CD4-positive, alpha-beta T cell (primary cell): ENCODE measurements around the gene TAL1. TPM values are rescaled to one million over a fixed set of nuclear protein-coding genes. Genes with fewer than 3 reads are reported as not detected.
A peak's percentile ranks its signal among the peaks of the same experiment; 100 is the strongest.

ENCODE experiments used
- ATAC-seq: fragments of 200-7000 bp; cut with Tn5 transposase; one replicate; pipeline ENCODE4 v1.10.0; 2022; ENCODE audit warnings: mild to moderate bottlenecking; ENCODE audit not compliant: poor library complexity
- CTCF ChIA-PET: fragments of 350-600 bp; sonication (Branson Sonifier 250); formaldehyde crosslinking; loops from one replicate; lab custom pipeline; 2021; ENCODE audit warnings: antibody characterized with exemption, inconsistent platforms; lab: Charles Lee
- POLR2A ChIA-PET: fragments of 350-600 bp; sonication (Branson Sonifier 250); formaldehyde crosslinking; loops from one replicate; lab custom pipeline; 2021; ENCODE audit warnings: antibody characterized with exemption, inconsistent platforms; lab: Charles Lee
- DNase-seq, 14 experiments: peaks; one replicate each; pipeline ENCODE4 v3.0.0-alpha.2; 2013 to 2020; ENCODE audit warnings: mixed read lengths in 2 of 14
- H3K27ac ChIP-seq, 2 donors: one replicate each; pipeline versions ENCODE4 v1.5.1 to v1.7.0; 2013; ENCODE audit warnings: low read length in 2 of 2, low read depth in 1 of 2, mild to moderate bottlenecking in 1 of 2
- H3K27me3 ChIP-seq, 2 experiments: 1 replicate in 1 of 2; 2 replicates in 1 of 2; pipeline versions ENCODE4 v1.6.1 to v1.7.0; 2013; ENCODE audit warnings: low read length in 2 of 2, control low read depth in 1 of 2, mild to moderate bottlenecking in 1 of 2, moderate library complexity in 1 of 2; ENCODE audit not compliant: insufficient read depth in 2 of 2, control insufficient read depth in 1 of 2
- H3K36me3 ChIP-seq: one replicate; pipeline ENCODE4 v1.6.1; 2013; ENCODE audit warnings: low read length, control low read depth; ENCODE audit not compliant: insufficient read depth
- H3K4me1 ChIP-seq: one replicate; pipeline ENCODE4 v1.6.1; 2013; ENCODE audit warnings: low read length, control low read depth; ENCODE audit not compliant: insufficient read depth
- H3K4me3 ChIP-seq: one replicate; pipeline ENCODE4 v1.5.1; 2013; ENCODE audit warnings: mild to moderate bottlenecking, low read length, moderate library complexity
- H3K9me3 ChIP-seq, 2 experiments: 1 replicate in 1 of 2; 2 replicates in 1 of 2; pipeline versions ENCODE4 v1.6.1 to v1.7.0; 2013; ENCODE audit warnings: low read length in 2 of 2, mild to moderate bottlenecking in 2 of 2, control low read depth in 1 of 2, moderate library complexity in 1 of 2; ENCODE audit not compliant: control insufficient read depth in 1 of 2, insufficient read depth in 1 of 2
- H3K27ac Mint-ChIP-seq: one replicate; pipeline ENCODE4 v1.8.0; 2020; ENCODE audit warnings: mixed read lengths
- H3K27me3 Mint-ChIP-seq: one replicate; pipeline ENCODE4 v1.8.0; 2021; ENCODE audit warnings: mixed read lengths
- H3K36me3 Mint-ChIP-seq: one replicate; pipeline ENCODE4 v1.8.0; 2021; ENCODE audit warnings: low read depth, mixed read lengths
- H3K4me1 Mint-ChIP-seq: one replicate; pipeline ENCODE4 v1.8.0; 2021; ENCODE audit warnings: low read depth, mixed read lengths
- H3K4me3 Mint-ChIP-seq: one replicate; pipeline ENCODE4 v1.8.0; 2020; ENCODE audit warnings: mild to moderate bottlenecking, mixed read lengths
- H3K9me3 Mint-ChIP-seq: one replicate; pipeline ENCODE4 v1.8.0; 2020; ENCODE audit warnings: mixed read lengths
- CTCF ChIP-seq: fragments of 200-600 bp; IDR thresholded peaks from one replicate; pipeline ENCODE4 v1.8.0; 2022; ENCODE audit warnings: antibody characterized with exemption, mild to moderate bottlenecking
- intact Hi-C, 2 experiments: fragments of 100-400 bp; cut with DNase I in 1 of 2; cut with micrococcal nuclease in 1 of 2; formaldehyde crosslinking; loops; one replicate each; pipeline versions ENCODE4 v1.15.1 to v1.9.0; 2023 to 2025; cut with DNase I, micrococcal nuclease
- total RNA-seq, 174 experiments: library from RNA in 2 of 174; stranded (reverse) in 2 of 174; gene quantifications; one replicate each; pipeline ENCODE4 v1.2.3 and lab custom pipeline; 2021 to 2026

Gene TAL1
- total RNA-seq, 2 experiments from 2014 or later = not detected

- ChIA-PET CTCF (interaction anchor here (1.0 to 2.4 kb wide), 6 partner anchors 9 to 84 kb away, joined by 3 to 10 read pairs (median 3); no protein-coding TSS in a partner anchor), POLR2A (interaction anchor here (1.2 to 2.3 kb wide), 2 partner anchors 12 to 51 kb away, joined by 4 to 7 read pairs; partner anchors contain the start of gene STIL)
- peak; percentile 68 for TF ChIP-seq CTCF
- DNase-seq (peak in 10 of 14 experiments; percentile 5 to 57 (median 18)), ATAC-seq (peak; percentile 39)
- Histone ChIP-seq H3K9me3 (no peaks in the 10 kb centered on the region), H3K27me3 (no peaks in the 10 kb centered on the region), H3K27ac (no peak overlapping the region), H3K4me3 (no peak overlapping the region), H3K4me1 (no peaks in the 10 kb centered on the region), H3K36me3 (no peaks in the 10 kb centered on the region)
- no peak overlapping the region for H3K27ac Mint-ChIP-seq
- no peaks in the 10 kb centered on the region for H3K9me3 Mint-ChIP-seq
- H3K4me3 Mint-ChIP-seq = no peak overlapping the region
- no peaks in the 10 kb centered on the region for H3K27me3 Mint-ChIP-seq
- H3K36me3 Mint-ChIP-seq = no peaks in the 10 kb centered on the region
- intact Hi-C loops = loop anchor here (2.0 to 5.0 kb wide), 2 partner anchors 70 to 71 kb away; partner anchors contain the start of gene PDZK1IP1 (in 1 of the 2)
- no peaks in the 10 kb centered on the region for H3K4me1 Mint-ChIP-seq
Observed at GRCh38 chr1:47262787-47263413, 30.9 kb upstream of the TAL1 start.

- intact Hi-C loops = no loop called here
- Histone ChIP-seq H3K4me1 (no peaks in the 10 kb centered on the region), H3K27me3 (no peaks in the 10 kb centered on the region), H3K27ac (no peak overlapping the region), H3K4me3 (no peak overlapping the region), H3K9me3 (no peaks in the 10 kb centered on the region), H3K36me3 (no peaks in the 10 kb centered on the region)
- ATAC-seq (no peak), DNase-seq (no peak)
- CTCF ChIA-PET = no interaction called here
- POLR2A ChIA-PET = no interaction called here
- no peaks in the 10 kb centered on the region for H3K27me3 Mint-ChIP-seq
- H3K4me3 Mint-ChIP-seq = no peak overlapping the region
- no peaks in the 10 kb centered on the region for H3K36me3 Mint-ChIP-seq
- TF ChIP-seq CTCF = no peak
- H3K27ac Mint-ChIP-seq = no peak overlapping the region
- no peaks in the 10 kb centered on the region for H3K4me1 Mint-ChIP-seq
- H3K9me3 Mint-ChIP-seq = no peaks in the 10 kb centered on the region
Observed at GRCh38 chr1:47257224-47257623, 25.2 kb upstream of the TAL1 start.

GRCh38 chr1:47252795-47253194 lies 20.8 kb upstream of the TAL1 start:
- Histone ChIP-seq H3K4me3 (no peak overlapping the region), H3K9me3 (no peaks in the 10 kb centered on the region), H3K36me3 (no peaks in the 10 kb centered on the region), H3K27me3 (no peaks in the 10 kb centered on the region), H3K27ac (no peak overlapping the region), H3K4me1 (no peaks in the 10 kb centered on the region)
- TF ChIP-seq CTCF = no peak
- ATAC-seq (no peak), DNase-seq (no peak)
- Mint-ChIP-seq H3K36me3 (no peaks in the 10 kb centered on the region), H3K27ac (no peak overlapping the region), H3K4me1 (no peaks in the 10 kb centered on the region), H3K9me3 (no peaks in the 10 kb centered on the region), H3K27me3 (no peaks in the 10 kb centered on the region), H3K4me3 (no peak overlapping the region)
- POLR2A ChIA-PET = no interaction called here
- intact Hi-C loops = no loop called here
- CTCF ChIA-PET = interaction anchor here (0.6 kb wide), 1 partner anchor 10 kb away, joined by 3 read pairs; no protein-coding TSS in a partner anchor
